Esophagus muscularis mucosa (tissue), 2 donors: ENCODE results near the gene NR3C2.

Source experiments
- POLR2A ChIP-seq: fragments of 450-650 bp; IDR thresholded peaks from one replicate; pipeline ENCODE4 v1.6.1; 2017; ENCODE audit warnings: antibody characterized with exemption, moderate library complexity, mild to moderate bottlenecking, low read depth
- POLR2AphosphoS5 ChIP-seq, 2 donors: sonication (generic); formaldehyde crosslinking; IDR thresholded peaks; one replicate each; pipeline ENCODE4 v1.6.1; 2017; ENCODE audit warnings: antibody characterized with exemption in 2 of 2

- TF ChIP-seq POLR2AphosphoS5 (IDR thresholded peaks at IDR 0.05) (no peak), POLR2A (no peak)
Measured at GRCh38 chr4:148152868-148153625, 289.2 kb downstream of the NR3C2 start.
